Endodermal cell (in vitro differentiated cells): ENCODE results near the gene SYT5. TPM values are rescaled to one million over a fixed set of nuclear protein-coding genes. Genes with fewer than 3 reads are reported as not detected.

Source experiments
- DNase-seq: peaks from one replicate; pipeline ENCODE4 v3.0.0-alpha.2; 2017
- H3K27ac ChIP-seq: 2 replicates; pipeline ENCODE4 v1.5.1; 2013; ENCODE audit warnings: mild to moderate bottlenecking, low read depth, low read length, moderate library complexity
- H3K27me3 ChIP-seq: 2 replicates; pipeline ENCODE4 v1.6.1; 2013; ENCODE audit warnings: mild to moderate bottlenecking, low read length, moderate library complexity; ENCODE audit not compliant: insufficient read depth, control insufficient read depth, poor library complexity, severe bottlenecking
- H3K36me3 ChIP-seq: 2 replicates; pipeline ENCODE4 v1.7.0; 2013; ENCODE audit warnings: mild to moderate bottlenecking, low read length, moderate library complexity; ENCODE audit not compliant: control insufficient read depth, insufficient read depth
- H3K4me1 ChIP-seq: one replicate; pipeline ENCODE4 v1.7.0; 2013; ENCODE audit warnings: low read length; ENCODE audit not compliant: control insufficient read depth, insufficient read depth
- H3K4me3 ChIP-seq: 2 replicates; pipeline ENCODE4 v1.5.1; 2013; ENCODE audit warnings: mild to moderate bottlenecking, low read length, moderate library complexity
- H3K9ac ChIP-seq: 2 replicates; pipeline ENCODE4 v1.6.1; 2013; ENCODE audit warnings: mild to moderate bottlenecking, low read length, moderate library complexity; ENCODE audit not compliant: poor library complexity, severe bottlenecking; ENCODE audit errors: extremely low read depth
- H3K9me3 ChIP-seq: 2 replicates; pipeline ENCODE4 v1.6.1; 2013; ENCODE audit warnings: mild to moderate bottlenecking, low read length, moderate library complexity; ENCODE audit not compliant: control insufficient read depth
- H3K27ac Mint-ChIP-seq: 2 replicates; pipeline ENCODE4 v1.8.0; 2020; ENCODE audit warnings: mixed read lengths
- H3K27me3 Mint-ChIP-seq: 2 replicates; pipeline ENCODE4 v1.8.0; 2021; ENCODE audit warnings: mild to moderate bottlenecking, mixed read lengths; ENCODE audit not compliant: insufficient read depth
- H3K36me3 Mint-ChIP-seq: 2 replicates; pipeline ENCODE4 v1.8.0; 2020; ENCODE audit warnings: low read depth, mixed read lengths
- H3K4me1 Mint-ChIP-seq: 2 replicates; pipeline ENCODE4 v1.8.0; 2020; ENCODE audit warnings: mixed read lengths
- H3K4me3 Mint-ChIP-seq: 2 replicates; pipeline ENCODE4 v1.8.0; 2020; ENCODE audit warnings: mild to moderate bottlenecking, moderate library complexity, mixed read lengths
- H3K9me3 Mint-ChIP-seq: 2 replicates; pipeline ENCODE4 v1.8.0; 2020; ENCODE audit warnings: mild to moderate bottlenecking, mixed read lengths
- CTCF ChIP-seq: fragments of 200-600 bp; sonication (generic); conservative IDR thresholded peaks from 2 replicates; pipeline ENCODE4 v1.5.0; 2021; ENCODE audit warnings: antibody characterized with exemption, mild to moderate bottlenecking
- WGBS, 2 experiments: methylation state at CpG; one replicate each; pipeline versions ENCODE4 v1.1.5 to v1.1.7; 2013; ENCODE audit warnings: missing lambda C conversion rate in 2 of 2, mixed read lengths in 1 of 2; ENCODE audit not compliant: insufficient coverage in 1 of 2, insufficient read length in 1 of 2; 5-methylcytosine and 5-hydroxymethylcytosine counted together
- total RNA-seq, 2 donors: library from RNA; stranded (reverse); fragmentation: NEBNext Ultra II Directional in 1 of 2; extraction: Animal tissue kit (Norgen Biotek cat#: 25700) in 1 of 2; gene quantifications; 2 replicates in 1 of 2; 3 replicates in 1 of 2; pipeline ENCODE4 v1.2.1, GENCODE V29; 2021

Gene SYT5
- total RNA-seq, 2 donors from 2014 or later, result not detected

GRCh38 chr19:55189403-55189835, 9.3 kb upstream of the SYT5 start:
- DNase-seq, result no peak
- Histone ChIP-seq H3K36me3 (no peaks in the 10 kb centered on the region), H3K9me3 (no peaks in the 10 kb centered on the region), H3K27ac (no peak overlapping the region), H3K27me3 (no peaks in the 10 kb centered on the region), H3K9ac (no peak overlapping the region), H3K4me3 (no peak overlapping the region), H3K4me1 (no peaks in the 10 kb centered on the region)
- TF ChIP-seq CTCF, result no peak
- Mint-ChIP-seq H3K27ac (no peak overlapping the region), H3K36me3 (no peaks in the 10 kb centered on the region), H3K4me3 (no peak overlapping the region), H3K9me3 (no peaks in the 10 kb centered on the region), H3K4me1 (no peaks in the 10 kb centered on the region), H3K27me3 (peaks cover 44% of the 10 kb centered on the region)
- 79 to 81% methylated on average over 14 of the region's 15 CpGs for WGBS, 2 experiments

GRCh38 chr19:55188625-55189024, 8.5 kb upstream of the SYT5 start:
- Mint-ChIP-seq H3K27ac (no peak overlapping the region), H3K4me3 (no peak overlapping the region), H3K9me3 (no peaks in the 10 kb centered on the region), H3K4me1 (no peaks in the 10 kb centered on the region), H3K27me3 (peaks cover 42% of the 10 kb centered on the region), H3K36me3 (no peaks in the 10 kb centered on the region)
- no peak for TF ChIP-seq CTCF
- Histone ChIP-seq H3K9me3 (no peaks in the 10 kb centered on the region), H3K27ac (no peak overlapping the region), H3K4me1 (no peaks in the 10 kb centered on the region), H3K36me3 (no peaks in the 10 kb centered on the region), H3K27me3 (no peaks in the 10 kb centered on the region), H3K9ac (no peak overlapping the region), H3K4me3 (no peak overlapping the region)
- DNase-seq, result no peak
- WGBS, 2 experiments, result 61 to 85% methylated on average over 4 to 8 of the region's 8 CpGs

- no peak for TF ChIP-seq CTCF
- DNase-seq, result no peak
- Histone ChIP-seq H3K27ac (no peak overlapping the region), H3K4me1 (no peaks in the 10 kb centered on the region), H3K36me3 (no peaks in the 10 kb centered on the region), H3K27me3 (peaks cover 17% of the 10 kb centered on the region), H3K4me3 (no peak overlapping the region), H3K9me3 (no peaks in the 10 kb centered on the region), H3K9ac (no peak overlapping the region)
- H3K9me3 Mint-ChIP-seq, result no peaks in the 10 kb centered on the region
- no peaks in the 10 kb centered on the region for H3K4me1 Mint-ChIP-seq
- 85 to 89% methylated on average over 12 of the region's 12 CpGs for WGBS, 2 experiments
- peaks cover 56% of the 10 kb centered on the region for H3K27me3 Mint-ChIP-seq
- H3K36me3 Mint-ChIP-seq, result no peaks in the 10 kb centered on the region
- H3K4me3 Mint-ChIP-seq, result no peak overlapping the region
- no peak overlapping the region for H3K27ac Mint-ChIP-seq
Measured at GRCh38 chr19:55186080-55186479, 6.0 kb upstream of the SYT5 start.
